HG03442 (cell line): ENCODE results near the gene DCLK1.

Experiments
- ATAC-seq: cut with Tn5 transposase; IDR thresholded peaks from one replicate; pipeline ENCODE4 v1.9.1; 2021; ENCODE audit warnings: mild to moderate bottlenecking, moderate library complexity; ENCODE audit not compliant: unreplicated experiment

The DCLK1 gene

DNA sequence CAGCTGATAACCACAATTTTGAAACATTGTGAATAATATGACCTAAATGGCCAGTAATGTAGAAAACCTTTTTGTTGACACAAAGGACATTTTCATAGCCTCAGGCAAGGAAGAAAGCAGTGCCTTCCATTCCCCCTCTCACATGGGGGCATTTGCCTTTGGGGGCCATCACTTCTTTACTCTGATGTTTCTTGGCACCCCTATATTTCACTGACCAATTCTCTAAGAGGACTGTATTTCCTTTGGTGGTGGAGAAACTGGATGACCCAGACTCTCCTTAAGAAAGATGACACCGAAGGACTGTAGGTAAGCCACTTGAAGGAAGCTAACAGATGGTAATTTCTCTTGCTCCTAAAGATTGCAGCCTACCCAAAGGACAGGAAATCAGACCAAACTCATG is 254.6 kb downstream of the DCLK1 start:
- ATAC-seq, result no peak

GRCh38 chr13:35874704-35875103 is 256.5 kb downstream of the DCLK1 start:
- no peak for ATAC-seq

DNA sequence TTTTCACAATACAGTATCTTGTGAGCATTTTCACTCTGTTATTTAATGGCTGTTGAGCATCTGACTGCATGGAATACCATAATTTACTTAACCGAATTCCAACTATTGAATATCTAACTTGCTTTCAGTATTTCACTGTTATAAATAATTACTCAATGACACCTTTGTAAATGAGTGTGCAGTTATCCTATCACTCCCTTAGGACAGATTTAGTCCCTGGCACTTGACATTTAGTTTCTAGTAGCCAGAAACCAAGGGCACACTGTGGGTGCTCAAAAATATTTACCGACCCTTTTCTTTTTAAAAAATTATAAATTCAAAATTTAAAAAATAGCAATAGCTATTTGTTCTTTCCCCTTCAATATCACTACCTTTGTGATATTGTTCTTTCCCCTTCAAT is 258.8 kb downstream of the DCLK1 start:
- ATAC-seq, result no peak

DNA sequence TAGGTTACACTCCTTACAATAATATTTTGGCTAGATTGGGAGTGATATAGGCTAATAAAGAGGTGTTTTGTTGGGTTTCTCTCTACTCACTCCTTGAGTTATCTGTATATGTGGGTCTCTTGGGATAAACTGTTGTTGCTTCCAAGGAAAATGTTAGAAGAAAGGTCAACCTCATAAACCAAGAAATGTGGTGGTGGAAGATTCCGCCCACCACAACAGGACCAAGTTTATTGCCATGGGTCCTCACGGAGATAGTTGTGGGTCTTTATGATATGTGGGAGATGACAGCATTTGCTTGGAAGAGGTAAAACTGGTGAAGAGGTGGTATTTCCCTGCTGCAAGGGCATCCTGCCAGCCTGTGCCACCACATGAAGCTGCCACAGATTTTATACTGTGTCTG is 259.6 kb downstream of the DCLK1 start:
- no peak for ATAC-seq

- ATAC-seq, result no peak
Observed at GRCh38 chr13:35866801-35867200, 264.4 kb downstream of the DCLK1 start.

- ATAC-seq, result no peak
Observed at GRCh38 chr13:35865341-35866240, 265.6 kb downstream of the DCLK1 start.

DNA sequence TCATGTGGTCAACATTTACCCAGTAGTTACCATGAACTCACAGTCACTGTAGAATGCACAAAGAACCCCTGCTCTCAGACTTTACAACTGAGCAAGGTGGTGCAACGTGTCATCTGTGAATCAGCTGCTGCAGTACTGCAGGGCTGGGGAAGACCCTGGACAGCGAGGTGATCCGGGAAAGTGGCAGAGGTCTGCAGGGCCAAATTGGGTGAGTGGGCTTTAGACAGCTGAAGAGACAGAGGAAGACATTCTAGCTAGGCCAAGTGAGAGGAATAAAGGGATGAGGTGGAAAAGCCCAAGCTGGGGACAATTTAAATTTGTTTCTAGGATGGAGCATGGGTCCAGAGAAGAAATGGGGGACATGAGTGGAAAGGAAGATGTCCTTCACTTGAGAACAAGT is 270.5 kb downstream of the DCLK1 start:
- no peak for ATAC-seq

- no peak for ATAC-seq
Observed at GRCh38 chr13:35859981-35860380, 271.2 kb downstream of the DCLK1 start.

DNA sequence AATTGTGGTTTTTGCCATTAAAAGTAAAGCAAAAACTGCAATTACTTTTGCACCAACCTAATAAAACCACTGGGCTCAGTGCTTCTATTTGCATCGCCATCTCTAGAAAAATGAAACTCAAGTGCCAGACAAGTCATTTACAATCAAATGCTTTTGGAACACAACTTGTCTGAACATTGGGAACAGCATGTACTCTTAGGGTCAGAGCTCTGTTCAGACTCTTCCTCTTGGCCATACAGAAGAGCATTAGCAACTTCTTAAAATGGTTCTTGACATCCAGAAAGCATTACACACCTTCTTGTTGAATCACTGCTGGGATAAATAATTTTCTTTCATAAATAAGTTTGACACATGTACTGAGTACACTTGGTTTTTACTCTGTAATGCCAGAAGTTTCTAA is 272.5 kb downstream of the DCLK1 start:
- ATAC-seq, result no peak

DNA sequence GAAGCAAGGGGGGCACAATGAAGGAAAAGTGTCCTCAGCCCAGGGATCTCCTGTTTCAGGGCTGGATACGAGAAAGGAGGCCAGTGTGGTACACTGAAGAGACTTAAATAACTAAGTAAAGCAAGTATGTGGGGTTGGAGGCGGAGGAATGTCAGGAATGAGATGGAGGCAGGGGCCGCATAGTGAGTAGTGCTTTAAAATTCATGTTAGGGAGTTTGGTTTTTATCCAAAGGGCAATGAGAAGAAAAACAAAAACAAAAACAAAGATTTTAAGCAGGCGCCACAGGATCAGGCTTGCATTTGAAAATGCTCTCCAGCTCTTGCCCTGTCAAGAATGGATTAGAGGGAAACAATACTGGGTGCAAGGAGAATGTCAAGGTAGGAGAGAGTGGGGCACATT is 273.4 kb downstream of the DCLK1 start:
- no peak for ATAC-seq

DNA sequence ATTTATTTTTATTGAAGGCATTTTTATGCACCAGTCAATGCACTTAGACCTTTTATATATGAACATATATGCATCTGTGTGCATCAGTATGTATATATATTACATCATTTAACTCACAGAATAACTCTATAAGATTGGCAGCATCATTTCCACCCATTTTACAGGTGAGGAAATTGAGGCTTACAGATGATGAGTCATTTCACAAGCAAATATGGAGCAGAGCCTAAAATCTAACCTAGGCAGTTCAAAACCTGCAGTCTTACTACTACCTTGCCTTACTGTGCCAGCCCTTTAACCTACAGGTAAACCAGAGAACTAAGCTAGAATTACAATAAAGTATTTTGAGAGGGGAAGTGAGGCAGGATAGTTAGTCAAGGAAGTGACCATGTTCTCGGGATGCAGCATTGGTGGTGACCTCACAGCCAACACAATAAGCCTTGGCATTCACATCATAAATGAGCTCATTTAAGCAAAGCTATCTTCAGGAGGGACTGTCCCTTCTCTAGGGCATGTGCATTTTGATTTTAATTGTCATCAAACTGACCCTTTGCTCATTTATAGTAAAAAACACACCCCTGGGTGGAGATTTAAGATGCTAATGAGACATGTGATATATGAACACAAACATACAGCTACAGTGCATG is 274.3 kb downstream of the DCLK1 start:
- no peak for ATAC-seq

DNA sequence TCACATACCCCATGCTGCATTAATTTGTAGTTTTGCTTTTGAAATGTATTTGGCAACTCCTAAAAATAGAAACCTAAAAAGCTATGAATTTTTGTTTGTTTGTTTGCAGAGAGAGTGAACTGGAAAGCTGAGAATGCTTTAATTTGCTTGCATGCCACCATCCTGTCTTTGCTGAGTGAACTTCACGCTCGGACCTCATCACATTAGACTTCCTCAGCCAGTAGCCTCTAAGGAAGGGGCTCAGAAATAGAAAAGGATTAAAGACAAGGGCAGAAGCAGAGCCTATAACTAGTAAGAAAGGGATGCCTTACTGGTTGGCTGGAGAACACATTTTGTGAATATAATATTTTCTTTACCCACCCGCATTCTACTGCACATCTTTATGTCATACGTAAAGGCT is 275.1 kb downstream of the DCLK1 start:
- no peak for ATAC-seq

GRCh38 chr13:35855531-35856019 is 275.6 kb downstream of the DCLK1 start:
- ATAC-seq, result no peak

DNA sequence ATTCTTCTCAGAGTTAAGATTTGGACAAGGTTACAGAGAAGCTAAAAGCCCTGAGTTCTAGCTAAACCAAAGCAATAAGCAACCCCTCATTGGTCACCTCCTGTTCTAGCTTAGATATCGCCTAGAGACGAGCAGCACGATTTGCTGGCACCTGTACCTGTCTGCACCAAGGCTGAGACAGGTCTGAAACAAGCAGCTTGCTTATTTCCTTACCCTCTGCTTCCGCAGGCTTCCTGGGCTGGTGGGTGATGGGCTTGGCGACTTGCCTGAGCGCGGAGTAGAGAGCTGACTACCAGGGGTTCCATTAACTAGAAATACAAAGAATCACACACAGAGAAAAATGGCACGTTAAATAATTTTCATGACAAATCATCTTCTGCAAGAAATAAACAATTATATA is 276.9 kb downstream of the DCLK1 start:
- no peak for ATAC-seq

- no peak for ATAC-seq
Observed at GRCh38 chr13:35851881-35852280, 279.3 kb downstream of the DCLK1 start.

DNA sequence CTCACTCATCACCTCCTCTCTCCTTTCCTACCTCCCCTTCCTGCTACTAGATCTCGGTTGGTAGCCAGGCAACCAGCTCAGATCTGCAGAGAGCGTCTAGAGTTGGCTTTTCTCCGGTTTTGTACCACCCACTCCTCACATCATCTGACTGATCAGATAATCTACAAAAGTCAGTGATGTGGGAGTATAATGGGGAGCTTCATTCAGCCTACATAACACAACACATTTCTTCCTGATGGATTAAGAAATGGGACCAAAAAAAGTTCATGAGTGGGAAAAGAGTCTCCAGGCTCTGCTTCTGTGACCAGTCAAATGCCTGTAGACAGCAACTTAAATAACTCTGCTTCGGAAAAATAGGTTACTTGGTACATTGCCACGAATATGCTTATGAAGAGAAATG is 279.8 kb downstream of the DCLK1 start:
- ATAC-seq, result no peak

DNA sequence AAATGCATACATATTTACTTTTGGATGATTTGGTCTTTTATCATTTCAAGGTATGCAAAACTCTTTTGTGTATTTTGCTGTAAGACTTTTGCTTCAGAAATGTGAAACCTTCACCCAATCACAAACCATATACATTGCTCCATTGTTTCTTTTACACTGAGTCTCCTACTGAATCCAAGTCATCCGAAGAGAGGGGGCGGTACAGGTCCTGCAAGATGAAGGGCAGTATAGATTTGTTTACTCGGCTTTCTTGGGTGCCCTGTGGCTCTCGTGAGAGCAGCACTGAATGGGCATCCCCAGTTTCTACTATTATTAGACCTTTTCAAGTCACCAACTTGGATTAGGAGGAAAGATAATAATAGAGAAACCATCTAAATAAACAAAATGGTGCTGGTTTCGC is 280.6 kb downstream of the DCLK1 start:
- no peak for ATAC-seq

GRCh38 chr13:35849256-35849644 is 281.9 kb downstream of the DCLK1 start:
- no peak for ATAC-seq

DNA sequence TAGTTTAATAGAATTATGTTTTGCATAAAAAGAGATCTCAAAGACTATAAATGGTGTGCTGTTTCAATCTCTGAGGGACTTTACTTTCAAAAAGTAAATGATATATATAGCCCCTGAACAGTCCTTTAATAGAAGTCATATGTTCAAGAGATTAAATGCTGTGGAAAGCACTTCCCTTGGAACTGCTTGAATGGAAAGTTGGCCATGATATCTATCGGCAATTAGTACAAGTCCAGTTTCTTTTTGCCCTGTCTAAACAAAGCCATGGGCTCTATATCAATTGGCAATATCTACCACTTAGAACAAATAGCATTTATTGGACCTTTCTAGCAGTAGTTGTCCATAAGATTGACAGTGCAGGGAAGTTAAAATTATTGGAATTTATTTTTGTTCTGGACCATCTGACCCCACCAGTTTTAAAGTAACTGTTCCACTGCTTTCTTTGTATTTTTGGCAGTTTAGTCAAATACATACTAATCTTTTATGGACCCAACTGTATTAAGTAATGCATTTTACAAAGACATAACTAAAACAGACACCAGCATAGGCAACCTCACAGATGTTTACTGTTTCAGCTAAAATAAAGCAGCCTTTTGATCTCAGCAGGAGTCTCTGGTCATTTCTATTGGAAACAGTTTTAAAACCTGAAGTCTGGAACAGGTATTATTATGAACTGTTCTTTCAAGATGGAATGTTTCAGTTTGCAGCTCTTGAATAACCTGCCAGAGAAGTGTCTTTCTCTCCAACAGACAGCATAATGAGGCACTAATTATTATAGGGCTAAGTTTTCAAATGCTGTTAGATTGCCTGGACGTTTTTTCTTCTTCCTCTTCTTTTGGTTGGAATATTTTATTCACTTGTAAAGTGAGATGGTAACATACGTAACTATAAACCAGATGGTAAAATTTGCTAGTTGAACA is 282.6 kb downstream of the DCLK1 start:
- ATAC-seq, result no peak

GRCh38 chr13:35843272-35843671 is 287.9 kb downstream of the DCLK1 start:
- no peak for ATAC-seq

GRCh38 chr13:35841060-35841521 is 290.1 kb downstream of the DCLK1 start:
- ATAC-seq, result no peak
